HG02623 (cell line): ENCODE data around the gene CDC42BPB.

Source experiments
- ATAC-seq: cut with Tn5 transposase; IDR thresholded peaks from one replicate; pipeline ENCODE4 v1.9.1; 2021; ENCODE audit warnings: moderate library complexity; ENCODE audit not compliant: unreplicated experiment

CDC42BPB gene

DNA sequence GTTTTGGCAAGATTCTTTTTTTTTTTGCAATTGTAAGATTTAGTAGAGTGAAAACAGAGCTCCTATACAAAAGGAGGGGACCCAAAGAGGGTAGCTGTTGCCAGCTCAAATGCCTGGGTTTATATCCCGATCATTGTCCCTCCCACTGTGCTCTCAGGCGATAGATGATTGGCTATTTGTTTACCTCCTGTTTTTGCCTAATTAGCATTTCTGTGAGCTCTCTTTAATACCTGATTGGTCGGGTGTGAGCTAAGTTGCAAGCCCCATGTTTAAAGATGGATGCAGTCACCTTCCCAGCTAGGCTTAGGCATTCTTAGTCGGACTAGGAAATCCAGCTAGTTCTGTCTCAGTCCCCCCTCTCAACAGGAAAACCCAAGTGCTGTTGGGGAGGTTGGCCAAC, 39.0 kb upstream of the CDC42BPB start:
- ATAC-seq = no peak

DNA sequence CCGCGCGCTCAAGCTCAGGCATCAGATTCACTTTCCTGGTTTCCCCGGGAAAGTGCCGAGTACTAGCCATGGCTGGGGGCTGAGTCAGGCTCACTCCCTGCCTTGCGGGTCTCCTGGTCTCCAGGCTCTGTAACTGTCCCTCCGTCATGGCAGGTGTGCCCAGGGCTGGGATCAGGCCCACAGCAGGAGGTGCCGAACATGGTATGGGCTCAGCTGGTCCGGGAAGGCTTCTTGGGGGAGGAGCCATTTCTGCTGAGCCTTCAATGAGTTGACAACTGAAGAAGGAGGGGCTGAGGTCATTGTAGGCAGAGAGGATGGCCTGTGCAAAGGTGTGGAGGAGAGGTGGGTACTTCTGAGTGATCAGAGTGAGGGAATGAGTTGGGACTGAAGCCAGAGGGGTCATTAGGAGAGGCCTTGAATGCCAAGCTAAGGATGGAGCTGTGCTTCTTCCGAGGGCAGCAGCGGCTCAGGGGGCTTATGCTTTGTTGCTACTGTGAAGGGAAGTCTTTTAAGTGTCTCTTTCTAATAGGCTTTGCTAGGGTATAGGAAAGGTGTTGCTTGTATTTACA, 37.9 kb upstream of the CDC42BPB start:
- no peak for ATAC-seq

DNA sequence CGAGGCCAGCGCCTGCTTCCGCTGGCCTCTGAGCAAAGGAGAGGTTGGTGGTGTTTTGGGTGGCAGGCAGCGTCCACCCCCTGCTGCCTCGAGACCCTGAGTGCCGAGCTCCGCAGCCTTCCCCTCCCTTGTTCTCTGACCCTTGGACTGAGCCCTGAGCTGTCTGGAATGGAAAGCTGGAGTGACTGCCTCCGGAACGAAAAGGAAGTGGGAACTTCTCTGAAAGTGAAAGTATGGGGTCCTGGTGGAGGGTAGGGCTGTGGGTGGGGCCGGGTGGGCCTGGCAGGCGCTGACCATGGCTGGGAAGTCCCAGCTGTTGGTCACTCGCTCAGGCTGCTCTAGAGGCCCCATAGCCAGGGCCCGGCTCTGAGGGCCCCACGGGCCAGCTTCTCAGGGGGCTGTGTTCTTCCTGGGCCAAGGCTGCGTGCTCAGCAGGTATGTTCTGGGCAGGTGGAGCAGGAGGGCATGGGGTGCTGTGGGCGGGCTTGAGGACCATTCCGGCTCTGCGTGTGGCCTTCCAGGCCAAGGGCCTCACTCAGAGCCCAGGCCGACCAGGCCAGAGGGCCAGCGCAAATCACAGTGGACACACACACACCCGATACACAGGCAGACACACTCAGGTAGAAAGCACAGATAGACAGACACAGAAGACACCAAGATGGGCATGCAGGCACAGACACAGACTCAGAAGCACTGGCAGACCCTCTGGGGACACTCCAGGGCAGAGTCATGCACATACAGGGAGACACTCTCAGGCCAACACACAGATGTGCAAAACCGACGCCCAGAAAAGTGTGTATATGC, 37.3 kb upstream of the CDC42BPB start, which contains the start of gene EXOC3L4:
EXOC3L4 (plus strand) TSS at position 320 of the 804 bp plus-strand sequence. CDS start 5,495 bp downstream, outside the sequence.
- no peak for ATAC-seq

DNA sequence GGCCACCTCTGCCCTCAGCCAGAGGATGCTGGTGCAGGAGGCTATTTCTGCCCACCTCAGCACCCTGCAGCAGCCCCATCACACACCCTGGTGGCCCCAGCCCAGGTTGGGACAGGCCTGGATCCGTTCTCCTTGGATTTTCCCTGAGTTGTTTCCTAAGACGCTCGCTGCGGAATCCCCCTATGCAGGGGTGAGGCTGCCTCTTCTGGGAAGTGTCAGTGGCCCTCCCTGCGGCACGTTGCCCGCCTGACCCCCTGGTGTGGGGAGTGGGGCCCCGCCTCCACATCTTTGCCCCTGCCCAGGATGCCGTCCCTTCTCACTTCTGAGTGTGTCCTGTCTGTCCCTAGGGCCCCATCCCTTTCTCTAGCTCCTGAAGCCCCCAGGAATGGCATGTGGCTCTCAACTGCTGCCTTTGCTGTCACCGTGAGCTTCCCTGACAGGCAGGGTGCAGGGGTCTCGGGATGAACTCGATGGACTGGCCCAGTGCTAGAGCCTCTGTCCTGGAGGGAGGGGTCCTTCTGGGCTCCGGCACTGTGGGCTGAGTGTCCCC, 36.6 kb upstream of the CDC42BPB start:
- ATAC-seq = no peak

DNA sequence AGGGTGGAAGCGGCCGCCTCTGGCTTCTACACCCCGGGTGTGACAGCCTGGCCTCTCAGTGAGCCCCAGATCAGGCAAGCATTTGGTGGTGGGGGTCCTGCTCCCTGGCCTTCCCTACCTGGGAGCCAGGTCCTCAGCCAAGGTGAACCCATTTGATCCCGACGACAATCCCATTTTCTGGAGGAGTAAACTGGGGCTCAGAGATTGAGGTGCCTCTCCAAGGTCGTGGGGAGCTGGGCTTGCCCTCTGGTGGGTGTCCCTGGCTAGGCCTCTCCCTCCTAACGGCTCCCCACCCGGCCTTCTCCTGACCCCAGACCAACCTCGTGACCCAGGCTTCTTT, 34.5 kb upstream of the CDC42BPB start:
- ATAC-seq = no peak

DNA sequence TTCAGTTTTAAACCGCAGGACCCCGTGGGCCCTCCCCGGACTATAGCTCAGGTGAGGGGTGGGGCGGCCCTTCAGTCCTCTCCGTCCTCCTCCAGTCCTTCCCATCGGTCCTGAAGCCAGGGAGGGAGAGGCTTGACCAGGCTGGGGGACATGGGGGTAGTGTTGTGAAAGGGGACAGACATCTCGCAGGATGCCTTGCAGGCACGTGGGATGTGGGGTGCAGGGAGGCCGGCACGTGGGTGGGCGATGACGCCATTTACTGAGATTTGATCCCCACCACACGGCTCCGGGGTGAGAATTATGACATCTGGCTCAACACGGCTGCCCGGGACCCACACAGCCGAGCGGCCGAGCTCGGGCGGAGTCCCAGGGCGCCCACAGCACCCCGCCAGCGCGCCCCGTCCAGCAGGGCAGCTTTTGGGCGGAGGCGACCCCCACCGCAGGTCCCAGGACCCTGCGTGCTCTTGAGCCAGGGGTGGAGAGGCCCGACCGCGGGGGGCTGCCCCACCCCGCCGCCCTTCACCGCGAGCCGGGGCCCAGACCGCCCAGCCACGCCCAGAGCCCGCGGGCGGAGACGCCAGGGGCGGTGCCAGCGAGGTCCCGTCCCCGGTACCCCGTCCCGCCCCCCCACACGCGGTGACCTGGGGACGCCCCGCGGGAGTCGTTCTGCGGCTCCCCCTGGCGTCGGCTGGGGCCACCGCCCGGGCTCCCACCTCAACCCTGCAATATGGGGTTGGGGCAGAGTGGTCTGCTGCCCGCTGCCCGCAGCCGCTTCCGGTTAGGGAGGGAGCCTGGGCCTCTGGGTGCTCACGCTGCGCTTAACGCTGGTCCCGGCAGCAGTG, 33.9 kb upstream of the CDC42BPB start:
- ATAC-seq = peak; percentile 46

DNA sequence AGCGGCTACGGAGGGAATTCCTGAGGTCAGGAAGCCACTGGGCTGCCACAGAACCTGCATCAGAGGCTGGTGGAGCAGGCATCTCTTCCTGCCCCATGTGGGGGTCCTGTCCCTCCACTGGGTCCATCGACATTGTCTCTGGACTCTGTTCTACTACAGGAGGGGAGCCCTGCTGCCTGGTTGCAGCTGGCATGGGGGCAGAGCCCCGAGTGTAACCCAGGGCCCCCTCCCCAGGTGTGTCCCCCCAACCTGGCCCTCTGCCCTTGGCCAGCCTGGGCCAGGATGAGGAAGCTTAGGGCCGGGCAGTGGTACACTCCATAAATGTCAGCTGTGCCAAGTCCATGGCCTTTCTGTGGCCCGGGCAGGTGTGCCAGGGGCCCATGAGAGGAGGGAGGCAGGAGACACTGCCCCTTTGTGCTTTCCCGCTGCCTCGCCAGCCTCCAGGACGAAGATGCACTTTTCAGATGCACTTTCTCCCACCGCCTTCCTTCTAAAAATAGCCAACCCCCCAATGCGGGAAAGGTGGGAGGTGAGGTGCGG, 33.2 kb upstream of the CDC42BPB start:
- no peak for ATAC-seq

DNA sequence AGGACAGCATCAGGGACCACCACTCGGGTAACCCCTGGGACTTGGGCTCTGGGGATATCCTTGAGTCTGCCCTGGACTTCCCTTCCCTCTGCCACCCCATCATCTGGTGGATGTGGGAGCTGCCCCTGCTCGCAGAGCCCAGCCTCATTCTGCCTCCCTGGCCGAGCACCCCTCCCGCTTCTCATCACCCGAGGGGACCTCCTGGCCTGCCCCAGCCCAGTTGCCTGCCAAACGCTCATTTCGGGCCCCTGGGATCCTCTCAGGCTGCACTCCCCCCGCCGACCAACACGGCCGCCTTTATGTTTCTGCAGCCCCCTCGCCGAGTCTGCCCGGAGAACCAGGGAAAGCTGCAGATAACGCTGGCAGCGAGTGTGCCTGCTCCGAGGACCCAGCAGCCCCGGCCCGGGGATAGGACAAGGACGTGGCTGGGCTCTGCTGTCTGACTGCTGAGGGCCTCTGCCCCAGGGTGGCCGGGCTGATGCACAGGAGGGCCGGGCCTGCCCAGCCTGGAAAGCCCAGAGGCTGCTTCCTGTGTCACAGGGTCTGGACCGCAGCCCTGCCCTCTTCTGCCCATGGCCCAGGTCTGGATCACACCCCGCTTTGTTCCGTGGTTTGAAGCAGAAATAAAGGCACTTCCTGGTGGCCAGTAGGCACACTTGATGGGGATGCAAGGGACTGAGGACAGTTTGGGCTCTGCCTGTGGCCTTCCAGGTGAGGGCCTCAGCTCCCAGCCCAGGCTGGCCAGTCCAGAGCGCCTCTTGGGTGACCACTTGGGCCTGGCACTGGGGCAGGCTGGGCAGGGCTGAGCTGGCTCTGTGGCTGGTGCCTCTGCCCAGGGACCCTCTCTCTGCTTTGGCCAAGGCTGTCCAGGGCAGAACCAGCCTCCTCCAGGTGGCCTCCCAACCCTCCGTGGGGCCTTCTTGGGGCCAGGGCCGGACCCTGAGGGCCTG, 32.3 kb upstream of the CDC42BPB start:
- no peak for ATAC-seq

DNA sequence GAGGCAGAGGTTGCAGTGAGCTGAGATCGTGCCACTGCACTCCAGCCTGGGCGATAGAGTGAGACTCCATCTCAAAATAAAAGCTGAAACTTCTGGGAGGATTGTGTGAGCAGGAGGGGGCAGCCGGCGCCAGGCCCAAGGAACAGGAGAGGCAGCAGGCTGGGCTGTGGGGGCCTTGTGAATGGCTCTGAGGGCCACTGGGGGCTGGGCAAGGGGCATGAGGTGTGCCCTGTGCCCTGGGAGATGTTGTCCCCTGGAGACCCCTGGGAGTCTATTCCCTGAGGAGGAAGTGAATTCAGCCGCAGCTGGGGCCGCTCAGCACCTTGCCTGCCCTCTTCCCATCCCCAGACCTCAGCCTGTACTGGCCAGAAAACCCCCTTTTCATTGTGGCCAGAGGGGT, 31.6 kb upstream of the CDC42BPB start:
- no peak for ATAC-seq

DNA sequence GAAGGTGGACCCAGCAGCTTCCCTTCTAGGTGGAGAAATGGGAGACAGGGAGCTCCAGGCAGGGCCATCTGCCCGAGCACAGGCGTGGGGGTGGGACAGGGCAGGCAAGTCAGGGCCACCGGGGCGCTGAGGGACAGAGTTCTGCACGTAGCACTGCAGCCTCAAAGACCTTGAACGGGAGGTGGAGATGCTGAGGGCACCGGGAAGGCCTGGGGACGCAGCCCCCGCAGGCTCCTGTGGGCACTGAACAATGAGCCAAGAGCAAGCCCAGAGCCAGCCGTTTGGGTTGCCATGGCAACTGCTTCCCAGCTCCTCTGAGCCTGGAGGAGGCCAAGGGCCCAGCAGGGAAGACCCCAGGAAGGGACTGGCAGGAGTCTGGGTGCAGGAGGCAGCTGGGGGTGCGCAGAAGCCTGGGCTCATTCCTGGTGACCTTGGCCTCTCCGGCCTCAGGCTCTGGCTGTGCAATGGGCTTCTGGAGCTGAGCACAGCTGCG, 30.0 kb upstream of the CDC42BPB start:
- ATAC-seq = no peak

DNA sequence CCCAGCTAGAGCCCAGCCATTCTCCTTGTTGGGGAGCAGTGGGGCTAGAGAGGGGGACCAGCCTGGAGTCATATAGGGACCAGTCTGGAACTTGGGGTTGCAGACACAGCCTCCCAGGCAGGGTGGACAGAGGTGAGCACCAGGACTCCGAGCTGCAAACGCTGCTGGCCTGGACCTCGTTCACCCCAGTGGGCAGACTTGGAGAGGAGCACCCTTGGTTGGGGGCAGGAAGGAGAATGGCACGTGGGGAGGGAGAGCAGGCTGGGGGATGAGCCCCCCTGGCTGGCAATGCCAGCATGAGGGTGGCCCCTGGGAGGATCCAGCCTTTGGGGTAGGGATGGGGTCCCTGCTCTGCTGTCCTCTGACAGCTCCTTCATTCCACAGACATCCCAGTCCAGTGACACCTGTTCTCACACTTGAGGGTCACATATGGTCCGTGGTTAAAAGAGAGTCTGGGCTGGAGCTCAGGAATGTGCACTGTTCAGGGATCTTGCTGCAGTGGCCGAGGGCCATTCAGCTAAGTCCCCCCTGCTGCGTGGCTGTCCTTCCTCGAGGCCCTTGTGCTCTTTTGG, 29.5 kb upstream of the CDC42BPB start:
- no peak for ATAC-seq

DNA sequence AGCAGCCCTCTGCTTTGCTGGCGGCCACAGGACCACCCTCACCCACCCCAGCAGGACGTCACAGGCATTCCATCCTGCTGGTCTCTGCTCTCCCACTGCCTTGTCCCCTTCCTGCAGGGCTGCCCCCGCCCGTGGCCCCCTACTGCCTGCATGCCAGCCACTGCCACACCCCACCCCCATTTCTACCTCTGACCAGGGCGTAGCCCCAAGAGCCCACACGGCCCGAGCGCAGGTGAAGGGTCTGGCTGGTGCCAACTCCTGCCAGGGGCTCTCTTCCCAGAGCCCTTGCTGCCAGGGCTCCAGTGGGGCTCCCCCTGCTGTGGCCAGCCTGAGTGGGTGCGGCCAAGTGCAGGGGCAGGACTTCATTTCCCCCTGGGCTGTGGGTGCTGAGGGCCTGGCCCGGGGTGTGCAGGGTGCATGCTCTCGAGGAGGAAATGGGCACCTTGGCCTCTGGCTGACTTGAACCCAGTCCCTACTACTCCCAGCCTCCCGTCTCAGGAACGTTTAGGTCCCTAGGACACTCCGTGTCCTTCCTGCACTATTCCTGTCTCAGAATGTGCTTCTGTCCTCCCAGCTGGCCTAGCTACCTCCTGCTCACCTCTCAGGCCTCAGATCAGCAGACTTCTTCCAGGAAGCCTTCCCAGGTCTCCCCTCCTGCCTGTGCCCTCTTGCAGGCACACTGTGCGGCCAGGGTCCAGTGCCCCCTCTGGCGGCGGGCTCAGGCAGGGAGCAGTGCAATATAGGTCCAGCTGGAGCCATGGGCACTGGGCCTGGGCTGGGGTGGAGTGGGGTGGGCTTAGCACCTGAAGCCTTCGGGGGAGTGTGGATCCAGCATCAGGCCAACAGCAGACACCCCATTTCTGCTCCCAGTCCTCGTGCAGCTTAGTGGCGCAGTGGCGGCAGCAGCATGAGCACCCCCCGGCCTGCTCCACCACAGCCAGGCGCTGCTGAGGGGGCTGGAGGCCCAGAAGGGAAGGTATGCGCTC, 28.1 kb upstream of the CDC42BPB start:
- ATAC-seq = no peak

DNA sequence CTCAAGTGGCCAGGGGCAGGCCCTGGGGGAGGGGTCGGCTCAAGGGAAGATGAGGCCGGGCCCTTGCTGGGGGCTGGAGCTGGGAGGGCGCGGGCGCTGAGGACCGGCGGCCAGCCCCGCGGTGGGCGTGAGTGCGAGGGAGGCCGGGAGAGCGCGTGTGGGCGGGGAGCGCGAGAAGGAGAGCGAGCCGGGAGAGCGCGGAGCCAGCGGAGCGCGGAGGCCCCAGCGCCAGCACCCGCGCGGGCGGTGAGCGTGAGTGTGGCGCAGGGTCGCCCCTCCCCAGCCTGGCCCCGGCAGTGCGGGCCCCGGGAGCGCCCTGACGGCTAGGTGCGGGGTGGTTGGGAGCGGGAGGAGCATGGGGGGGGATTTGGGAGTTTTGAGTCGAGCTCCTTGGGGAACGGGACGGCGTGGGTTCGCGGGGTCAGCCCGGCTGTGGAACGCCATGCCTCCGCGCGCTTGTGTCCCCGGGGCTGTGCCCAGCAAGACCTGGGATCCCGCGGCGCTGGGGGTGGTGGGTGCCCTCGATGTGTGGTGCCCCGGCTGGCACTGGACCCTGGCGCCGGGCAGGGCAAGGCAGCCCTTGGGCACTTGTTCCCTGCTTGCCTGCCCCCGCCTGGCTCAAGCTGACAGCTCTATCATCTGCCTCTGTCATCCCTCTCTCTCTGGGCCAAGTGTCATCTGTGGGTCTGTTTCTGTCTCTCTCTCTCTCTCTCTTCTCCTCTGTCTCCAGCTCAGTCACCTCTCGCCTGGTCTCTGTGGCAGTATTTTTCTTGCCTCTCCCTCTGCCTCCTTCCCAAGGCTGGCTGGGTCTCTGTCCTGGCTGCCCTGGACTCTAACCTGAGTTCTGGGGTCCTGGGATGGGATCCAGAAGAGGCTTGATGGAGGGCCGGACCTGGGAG, 26.9 kb upstream of the CDC42BPB start, which contains the start of gene LBHD2:
LBHD2 (plus strand) TSS at position 190 of the 899 bp plus-strand sequence. CDS start 1,803 bp downstream, outside the sequence.
- no peak for ATAC-seq

DNA sequence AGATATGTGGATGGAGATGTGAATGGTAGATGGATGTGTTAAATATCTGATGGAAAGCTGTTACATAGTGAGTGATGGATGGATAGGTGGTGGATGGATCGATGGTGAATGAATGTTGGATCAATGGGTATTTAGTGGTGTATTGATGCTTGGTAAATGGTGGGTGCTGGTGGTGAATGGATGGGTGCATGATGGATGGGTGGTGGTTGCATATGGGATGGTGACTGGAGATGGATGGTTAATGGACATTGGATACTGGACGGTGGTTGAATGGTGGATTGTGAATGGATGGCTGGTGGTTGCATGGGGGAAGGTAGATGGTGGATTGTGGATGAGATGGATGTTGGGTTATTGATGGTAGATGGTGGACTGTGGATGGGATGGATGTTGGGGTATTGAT, 24.6 kb upstream of the CDC42BPB start:
- no peak for ATAC-seq

DNA sequence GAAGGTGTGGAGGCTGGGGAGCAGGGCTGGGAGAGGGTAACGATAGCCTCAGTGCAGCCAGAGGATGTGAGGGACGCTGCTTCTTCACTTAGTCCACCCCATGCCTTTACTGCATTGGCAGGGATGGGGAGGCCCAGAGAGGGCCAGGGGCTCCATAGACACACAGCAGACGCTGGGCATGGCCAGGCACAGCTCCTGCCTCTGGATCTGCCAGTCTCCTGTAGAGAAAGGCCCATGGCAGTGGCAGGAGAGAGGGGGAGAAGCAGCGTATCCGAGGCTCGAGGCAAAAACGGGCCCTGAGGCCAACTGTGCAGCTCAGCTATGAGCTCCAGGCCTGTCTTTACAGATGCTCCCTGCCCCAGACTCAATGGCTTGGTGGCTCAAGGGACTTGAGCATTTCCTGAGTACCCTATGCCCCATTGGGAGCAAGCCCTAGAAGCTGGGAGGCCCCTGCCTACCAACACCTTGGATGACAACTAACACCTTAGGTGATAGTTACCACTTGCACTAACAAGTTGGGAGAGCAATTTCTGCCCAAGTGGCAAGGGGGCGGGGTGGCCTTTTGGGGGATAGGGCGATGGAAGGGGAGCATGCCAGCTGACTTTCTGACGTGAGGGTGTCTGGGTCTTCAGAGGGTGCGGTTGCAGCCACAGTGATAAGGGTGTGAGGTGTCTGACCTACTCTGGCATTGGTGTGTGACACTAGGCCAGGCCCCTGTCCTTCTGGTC, 21.7 kb upstream of the CDC42BPB start:
- ATAC-seq = no peak

DNA sequence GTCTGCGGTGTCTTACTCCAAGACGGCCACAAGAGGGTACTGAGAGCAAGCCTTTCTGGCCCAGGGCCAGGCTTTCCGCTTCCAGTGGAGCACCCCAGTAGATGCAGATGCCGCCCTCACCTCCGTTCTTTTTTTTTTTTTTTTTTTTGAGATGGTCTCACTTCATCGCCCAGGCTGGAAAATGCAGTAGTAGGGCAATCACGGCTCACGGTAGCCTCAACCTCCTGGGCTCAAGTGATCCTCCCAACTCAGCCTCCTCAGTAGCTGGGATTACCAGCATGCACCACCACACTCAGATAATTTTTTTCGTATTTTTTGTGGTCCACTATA, 21.0 kb upstream of the CDC42BPB start:
- no peak for ATAC-seq
